HG02763 (cell line): ENCODE results near the gene XCL2.

ENCODE experiments used
- ATAC-seq: cut with Tn5 transposase; IDR thresholded peaks from one replicate; pipeline ENCODE4 v1.9.1; 2021; ENCODE audit warnings: mild to moderate bottlenecking, moderate library complexity; ENCODE audit not compliant: unreplicated experiment

The XCL2 gene

GRCh38 chr1:168518201-168518689, 25.6 kb downstream of the XCL2 start:
- no peak for ATAC-seq

GRCh38 chr1:168514455-168514854, 29.3 kb downstream of the XCL2 start:
- ATAC-seq: no peak

- no peak for ATAC-seq
Observed at GRCh38 chr1:168513656-168514404, 30.0 kb downstream of the XCL2 start.

- no peak for ATAC-seq
Observed at GRCh38 chr1:168512864-168513595, 30.8 kb downstream of the XCL2 start.

- peak; percentile 92 for ATAC-seq
Observed at GRCh38 chr1:168509875-168510791, 33.7 kb downstream of the XCL2 start.

- ATAC-seq: no peak
Observed at GRCh38 chr1:168509210-168509609, 34.6 kb downstream of the XCL2 start.

- ATAC-seq: no peak
Observed at GRCh38 chr1:168507828-168508227, 36.0 kb downstream of the XCL2 start.

GRCh38 chr1:168507231-168507630, 36.6 kb downstream of the XCL2 start:
- no peak for ATAC-seq

- ATAC-seq: no peak
Observed at GRCh38 chr1:168506204-168506819, 37.5 kb downstream of the XCL2 start.

GRCh38 chr1:168505006-168505405, 38.8 kb downstream of the XCL2 start:
- ATAC-seq: no peak

GRCh38 chr1:168504064-168504837, 39.5 kb downstream of the XCL2 start:
- ATAC-seq: peak; percentile 56

- ATAC-seq: no peak
Observed at GRCh38 chr1:168499688-168500049, 44.1 kb downstream of the XCL2 start.

- no peak for ATAC-seq
Observed at GRCh38 chr1:168498956-168499687, 44.7 kb downstream of the XCL2 start.

- ATAC-seq: no peak
Observed at GRCh38 chr1:168498159-168498631, 45.6 kb downstream of the XCL2 start.

- no peak for ATAC-seq
Observed at GRCh38 chr1:168497376-168497950, 46.3 kb downstream of the XCL2 start.

- ATAC-seq: no peak
Observed at GRCh38 chr1:168491527-168492164, 52.2 kb downstream of the XCL2 start.
